Panc1 (cell line): Measurements from ENCODE around the gene SPECC1L. TPM values are rescaled to one million over a fixed set of nuclear protein-coding genes. Genes with fewer than 3 reads are reported as not detected.
"Not testable (repeated sequence)": the region's sequence is repeated elsewhere in the genome, so short reads cannot be mapped to it uniquely, and the experiment has no call there.

Source experiments
- ATAC-seq: fragments of 200-7000 bp; cut with Tn5 transposase; 2 replicates; pipeline ENCODE4 v1.9.1; 2020; ENCODE audit warnings: mild to moderate bottlenecking, moderate library complexity
- BruUV-seq: library from RNA; stranded (reverse); fragments of 400-500 nt; replicated peaks from 2 replicates; lab custom pipeline; 2021; lab: Mats Ljungman, UMichigan
- CTCF ChIA-PET: fragments of 300-600 bp; sonication (Branson Sonifier 250); formaldehyde crosslinking; loops from one replicate; lab custom pipeline; 2022; ENCODE audit warnings: antibody characterized with exemption; lab: Charles Lee
- POLR2A ChIA-PET: fragments of 300-600 bp; sonication (Branson Sonifier 250); formaldehyde crosslinking; loops from one replicate; lab custom pipeline; 2022; ENCODE audit warnings: antibody characterized with exemption; lab: Charles Lee
- DNase-seq: peaks from one replicate; pipeline ENCODE4 v3.0.0-alpha.2; 2010; ENCODE audit warnings: low read depth, low spot score
- H3K27ac ChIP-seq: 2 replicates; pipeline ENCODE4 v1.5.1; 2011; ENCODE audit warnings: mild to moderate bottlenecking, low read length, inconsistent platforms
- H3K27me3 ChIP-seq: fragments of 200-500 bp; sonication (Bioruptor generic); 2 replicates; pipeline ENCODE4 v1.6.0; 2014; ENCODE audit warnings: low read length, inconsistent platforms; ENCODE audit not compliant: control insufficient read depth, insufficient read depth
- H3K36me3 ChIP-seq: fragments of 200-500 bp; sonication (Bioruptor generic); 2 replicates; pipeline ENCODE4 v1.5.1; 2014; ENCODE audit warnings: inconsistent platforms, mild to moderate bottlenecking, low read length, moderate library complexity; ENCODE audit not compliant: control insufficient read depth, insufficient read depth
- H3K4me1 ChIP-seq: 2 replicates; pipeline ENCODE4 v1.5.1; 2011; ENCODE audit warnings: inconsistent platforms, mild to moderate bottlenecking, low read length, moderate library complexity; ENCODE audit not compliant: control insufficient read depth, insufficient read depth
- H3K4me3 ChIP-seq, 2 experiments: 2 replicates each; pipeline ENCODE4 v1.5.1; 2011 to 2012; ENCODE audit warnings: low read depth in 2 of 2, low read length in 2 of 2, mild to moderate bottlenecking in 2 of 2, inconsistent platforms in 1 of 2, moderate library complexity in 1 of 2
- H3K9me3 ChIP-seq: fragments of 200-500 bp; sonication (Bioruptor generic); 2 replicates; pipeline ENCODE4 v1.5.1; 2014; ENCODE audit warnings: low read depth, mild to moderate bottlenecking, inconsistent platforms, low read length, moderate library complexity; ENCODE audit not compliant: control insufficient read depth, insufficient read depth
- CTCF ChIP-seq: fragments of 450-650 bp; IDR thresholded peaks from 2 replicates; pipeline ENCODE4 v1.5.1; 2017; ENCODE audit warnings: mild to moderate bottlenecking
- POLR2AphosphoS5 ChIP-seq: IDR thresholded peaks from 2 replicates; pipeline ENCODE4 v1.6.1; 2012; ENCODE audit warnings: mild to moderate bottlenecking, low read depth, low read length, moderate library complexity
- REST ChIP-seq, 2 experiments: IDR thresholded peaks; 2 replicates each; pipeline ENCODE4 v1.6.1; 2011 to 2012; ENCODE audit warnings: low read depth in 2 of 2, control low read depth in 1 of 2, low read length in 1 of 2, mild to moderate bottlenecking in 1 of 2, moderate library complexity in 1 of 2; ENCODE audit not compliant: insufficient read depth in 1 of 2
- SIN3A ChIP-seq: IDR thresholded peaks from 2 replicates; pipeline ENCODE4 v1.6.1; 2012; ENCODE audit warnings: low read depth, mild to moderate bottlenecking, low read length, moderate library complexity, borderline replicate concordance; ENCODE audit not compliant: insufficient read depth
- TCF7L2 ChIP-seq: IDR thresholded peaks from 2 replicates; pipeline ENCODE4 v1.6.1; 2011; ENCODE audit warnings: mild to moderate bottlenecking, low read depth, low read length, inconsistent platforms
- in situ Hi-C: cut with HindIII; loops from 2 replicates; pipeline ENCODE4 v1.10.0; 2016; ENCODE audit warnings: low sequenced_read_pairs, low pct_unique_long_range_greater_than_20kb
- intact Hi-C: fragments of 100-400 bp; cut with micrococcal nuclease; formaldehyde crosslinking; loops from one replicate; pipeline ENCODE4 v1.10.0; 2022; ENCODE audit not compliant: unreplicated experiment
- total RNA-seq: library from RNA; stranded (reverse); gene quantifications from one replicate; pipeline ENCODE4 v1.2.1, GENCODE V29; 2021; ENCODE audit not compliant: unreplicated experiment

SPECC1L gene
- total RNA-seq, 1 experiment from 2014 or later, result 43.3 TPM

GRCh38 chr22:24294913-24295312 lies 24.3 kb downstream of the SPECC1L start:
- CTCF ChIA-PET, POLR2A ChIA-PET, H3K36me3 ChIP-seq, BruUV-seq, H3K27ac ChIP-seq, H3K9me3 ChIP-seq, H3K4me3 ChIP-seq, H3K4me1 ChIP-seq, in situ Hi-C loops, ATAC-seq, intact Hi-C loops, DNase-seq, H3K27me3 ChIP-seq: not testable (repeated sequence)

- H3K27me3 ChIP-seq, in situ Hi-C loops, CTCF ChIA-PET, POLR2A ChIA-PET, BruUV-seq, H3K9me3 ChIP-seq, ATAC-seq, intact Hi-C loops, DNase-seq, H3K36me3 ChIP-seq, H3K4me3 ChIP-seq, H3K4me1 ChIP-seq, H3K27ac ChIP-seq: not testable (repeated sequence)
These were observed 28.0 kb downstream of the SPECC1L start for GRCh38 chr22:24298497-24299155.

GRCh38 chr22:24300522-24300921 lies 29.9 kb downstream of the SPECC1L start:
- CTCF ChIA-PET, BruUV-seq, POLR2A ChIA-PET, H3K27me3 ChIP-seq, H3K27ac ChIP-seq, in situ Hi-C loops, intact Hi-C loops, H3K4me3 ChIP-seq, H3K9me3 ChIP-seq, DNase-seq, H3K36me3 ChIP-seq, H3K4me1 ChIP-seq, ATAC-seq: not testable (repeated sequence)

- DNase-seq, result no peak
- peaks cover 6% of the 10 kb centered on the region; the same call in 1 of the 2 replicates for H3K4me1 ChIP-seq
- BruUV-seq, result no TSS peak
These were observed 32.0 kb downstream of the SPECC1L start for GRCh38 chr22:24302591-24302990.

More at GRCh38 chr22:24302591-24302990, 32.0 kb downstream of the SPECC1L start:
- POLR2A ChIA-PET, result no interaction called here
- intact Hi-C loops, result no loop called here
- no peaks in the 10 kb centered on the region; the same call in 1 of the 2 replicates for H3K36me3 ChIP-seq
- CTCF ChIA-PET, result no interaction called here
- no peak overlapping the region for H3K4me3 ChIP-seq
- peak overlapping the region; percentile 23; the same call in 1 of the 2 replicates for H3K27ac ChIP-seq
- H3K9me3 ChIP-seq, result no peaks in the 10 kb centered on the region
- H3K27me3 ChIP-seq, result no peaks in the 10 kb centered on the region
- no peak for ATAC-seq
- TF ChIP-seq TCF7L2 (no peak), REST (IDR thresholded peaks at IDR 0.05; ENCODE audit: insufficient read depth in 1 of 2, low read depth in 2 of 2, low read length in 1 of 2) (no peak), CTCF (no peak), SIN3A (no peak), POLR2AphosphoS5 (no peak)
- in situ Hi-C loops, result no loop called here
